UCSD-AML1 (cell line): Measurements from ENCODE around the gene MX2.
"Not testable (repeated sequence)": the region's sequence is repeated elsewhere in the genome, so short reads cannot be mapped to it uniquely, and the experiment has no call there.

Experiments used
- DNase-seq: peaks from one replicate; lab custom pipeline; 2025; ENCODE audit not compliant: unreplicated experiment; lab: John Stamatoyannopoulos, UW

The MX2 gene

DNA sequence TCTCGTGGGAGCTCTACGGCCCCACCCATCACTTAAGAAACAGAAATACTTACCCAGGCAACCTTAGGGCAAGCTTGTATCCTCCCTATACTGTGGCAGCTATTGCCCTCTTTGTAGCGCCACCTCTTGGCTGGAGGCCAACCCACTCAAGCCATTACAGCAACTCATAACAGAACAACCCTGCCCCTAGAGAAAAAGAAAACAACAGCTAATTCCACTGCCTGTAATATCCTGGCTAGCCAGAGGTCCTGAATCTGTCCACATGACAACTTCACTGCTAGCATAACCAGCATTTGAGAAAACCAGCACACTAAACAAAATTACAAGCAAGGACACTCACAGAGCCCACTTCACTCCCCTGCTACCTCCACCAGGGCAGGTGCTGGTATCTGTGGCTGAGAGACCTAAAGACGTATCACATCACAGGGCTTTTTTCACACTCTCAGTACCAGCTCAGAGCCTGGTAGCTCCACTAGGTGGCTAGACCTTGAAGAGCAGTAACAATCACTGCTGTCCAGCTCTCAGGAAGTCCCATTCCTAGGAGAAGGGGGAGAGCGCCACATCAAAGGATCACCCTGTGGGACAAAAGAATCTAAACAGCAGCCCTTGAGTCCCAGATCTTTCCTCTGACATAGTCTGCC is 49.7 kb downstream of the MX2 start:
- DNase-seq = no peak

DNA sequence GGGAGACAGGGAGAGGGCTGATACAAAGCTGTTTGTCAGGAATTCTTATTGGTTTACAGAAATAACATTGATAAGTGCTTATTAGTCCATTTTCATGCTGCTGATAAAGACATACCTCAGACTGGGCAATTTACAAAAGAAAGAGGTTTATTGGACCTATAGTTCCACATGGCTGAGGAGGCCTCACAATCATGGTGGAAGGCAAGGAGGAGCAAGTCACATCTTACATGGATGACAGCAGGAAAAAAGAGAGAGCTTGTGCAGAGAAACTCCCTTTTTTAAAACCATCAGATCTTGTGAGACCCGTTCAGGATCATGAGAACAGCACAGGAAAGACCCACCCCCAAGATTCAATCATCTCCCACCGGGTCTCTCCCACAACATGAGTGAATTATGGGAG is 55.7 kb downstream of the MX2 start:
- DNase-seq = not testable (repeated sequence)

GRCh38 chr21:41418393-41418792 is 56.6 kb downstream of the MX2 start:
- DNase-seq = no peak

- DNase-seq = no peak
These were observed 57.3 kb downstream of the MX2 start for GRCh38 chr21:41418956-41419680.

DNA sequence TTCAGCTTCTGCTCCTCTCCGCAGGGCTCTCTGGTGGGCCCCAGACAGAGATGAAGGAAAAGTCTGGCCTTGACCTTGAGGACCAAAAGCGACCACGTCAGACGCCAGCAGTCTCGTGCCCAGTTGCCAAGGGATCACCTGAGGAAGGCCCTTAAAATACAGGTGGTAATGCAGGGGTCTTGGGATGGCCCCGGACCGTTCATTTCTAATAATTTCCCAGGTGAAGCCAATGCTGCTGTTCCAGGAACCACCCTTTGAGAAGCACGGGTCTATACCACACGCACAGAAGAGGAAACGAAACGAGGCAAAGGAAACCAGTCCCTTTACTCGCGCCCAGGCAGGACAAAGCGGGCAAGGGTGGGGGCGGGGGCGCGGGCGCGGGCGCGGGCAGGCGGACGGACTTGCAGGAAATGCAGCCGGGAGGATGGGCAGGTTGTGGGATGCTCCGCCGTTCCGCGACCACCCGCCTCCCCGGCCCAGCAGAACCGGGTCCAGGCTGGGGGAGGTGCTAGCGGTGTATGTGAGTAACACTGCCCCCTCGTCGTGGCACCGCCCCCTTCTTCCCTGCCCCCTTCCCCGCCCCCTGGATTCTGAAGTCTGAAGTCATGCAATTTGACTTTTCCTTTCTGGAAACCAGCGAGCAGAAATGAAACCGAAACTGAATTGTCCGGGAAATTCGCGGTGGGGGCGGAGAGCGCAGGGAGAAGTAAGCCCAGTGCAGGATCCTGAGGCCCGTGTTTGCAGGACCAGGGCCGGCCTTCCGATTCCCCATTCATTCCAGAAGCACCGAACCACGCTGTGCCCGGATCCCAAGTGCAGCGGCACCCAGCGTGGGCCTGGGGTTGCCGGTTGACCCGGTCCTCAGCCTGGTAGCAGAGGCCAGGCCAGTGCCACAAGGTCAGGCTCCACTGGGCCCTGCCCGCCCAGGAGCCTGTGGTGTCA is 58.4 kb downstream of the MX2 start:
- DNase-seq = peak; percentile 94

GRCh38 chr21:41420998-41421397 is 59.2 kb downstream of the MX2 start:
- DNase-seq = not testable (repeated sequence)

DNA sequence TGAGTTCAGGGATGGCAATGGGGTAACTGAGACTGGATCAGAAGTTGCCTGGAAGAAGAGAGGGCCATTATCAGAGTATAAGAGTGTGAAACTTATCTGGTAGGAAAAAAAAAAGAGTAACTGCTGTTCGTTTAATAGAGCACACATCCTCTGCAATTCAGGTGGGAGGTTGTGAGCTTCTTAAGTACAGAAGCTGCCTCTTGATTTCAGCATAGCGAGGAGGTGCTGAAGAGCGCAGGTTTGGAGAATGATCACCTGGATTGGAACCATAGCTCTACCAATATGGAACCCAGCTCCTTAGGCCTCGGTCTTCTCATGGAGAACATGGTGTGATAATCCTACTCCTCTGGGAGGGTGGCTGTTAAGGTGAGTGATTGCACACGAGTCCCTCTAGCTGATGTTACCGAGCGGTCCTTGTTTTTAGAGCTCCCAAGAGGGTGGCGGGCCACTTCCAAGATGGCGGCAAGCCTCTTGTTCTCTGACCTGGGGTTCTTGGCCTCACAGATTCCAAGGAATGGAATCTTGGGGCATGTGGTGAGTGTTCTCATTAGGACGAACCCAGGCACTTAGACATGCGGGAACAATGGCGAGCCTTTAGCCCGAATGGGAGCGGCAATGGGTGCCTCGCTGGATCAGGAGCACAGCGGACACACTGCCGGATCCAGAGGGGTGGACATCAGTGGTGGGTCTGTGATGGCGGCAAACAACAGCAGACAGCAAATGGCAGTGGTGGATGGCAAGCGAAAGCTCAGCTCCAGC is 60.9 kb downstream of the MX2 start:
- no peak for DNase-seq

GRCh38 chr21:41423305-41423636 is 61.4 kb downstream of the MX2 start:
- DNase-seq = not testable (repeated sequence)

- DNase-seq = no peak
These were observed 63.7 kb downstream of the MX2 start for GRCh38 chr21:41425588-41425953.

DNA sequence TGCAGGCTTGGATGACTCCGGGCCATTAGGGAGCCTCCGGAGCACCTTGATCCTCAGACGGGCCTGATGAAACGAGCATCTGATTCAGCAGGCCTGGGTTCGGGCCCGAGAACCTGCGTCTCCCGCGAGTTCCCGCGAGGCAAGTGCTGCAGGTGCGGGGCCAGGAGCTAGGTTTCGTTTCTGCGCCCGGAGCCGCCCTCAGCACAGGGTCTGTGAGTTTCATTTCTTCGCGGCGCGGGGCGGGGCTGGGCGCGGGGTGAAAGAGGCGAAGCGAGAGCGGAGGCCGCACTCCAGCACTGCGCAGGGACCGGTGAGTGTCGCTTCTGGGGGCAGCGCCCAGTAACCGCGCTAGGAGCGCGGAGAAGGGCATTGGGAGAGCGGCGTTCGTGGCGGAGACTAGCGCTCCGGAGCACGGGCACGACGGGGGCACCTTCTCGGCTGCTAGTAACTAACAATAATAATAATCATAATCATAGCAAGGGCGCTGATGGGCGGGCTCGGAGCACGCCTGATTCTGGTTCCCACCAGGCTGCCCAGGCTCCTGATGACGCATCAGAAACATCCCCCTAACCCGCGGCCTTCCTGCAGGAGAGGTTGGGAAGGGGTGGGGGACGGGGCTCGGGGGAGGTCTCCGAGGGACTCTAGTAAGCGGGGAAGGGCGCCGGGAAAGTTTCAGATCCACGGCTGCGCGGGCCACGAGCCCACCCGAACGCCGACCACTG is 64.3 kb downstream of the MX2 start, which contains the start of gene MX1:
MX1 (plus strand) TSS at position 286 of the 722 bp plus-strand sequence. CDS start 5,832 bp downstream, outside the sequence.
- peak; percentile 88 for DNase-seq

- no peak for DNase-seq
These were observed 65.0 kb downstream of the MX2 start for GRCh38 chr21:41426676-41427404.

DNA sequence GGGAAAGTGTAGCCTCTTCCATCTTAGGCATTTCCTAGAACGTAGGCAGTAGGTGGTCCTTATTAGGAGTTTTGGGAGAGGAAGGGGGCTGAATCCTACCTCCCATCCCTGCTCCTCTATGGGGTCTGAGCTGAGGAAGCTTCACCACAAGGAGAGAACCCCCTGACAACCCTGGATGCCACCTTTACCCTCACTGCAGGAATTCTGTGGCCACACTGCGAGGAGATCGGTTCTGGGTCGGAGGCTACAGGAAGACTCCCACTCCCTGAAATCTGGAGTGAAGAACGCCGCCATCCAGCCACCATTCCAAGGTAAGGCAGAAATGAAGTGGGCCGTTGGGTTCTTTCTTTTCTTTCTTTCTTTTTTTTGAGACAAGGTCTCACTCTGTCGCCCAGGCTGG is 65.7 kb downstream of the MX2 start:
- DNase-seq = no peak

DNA sequence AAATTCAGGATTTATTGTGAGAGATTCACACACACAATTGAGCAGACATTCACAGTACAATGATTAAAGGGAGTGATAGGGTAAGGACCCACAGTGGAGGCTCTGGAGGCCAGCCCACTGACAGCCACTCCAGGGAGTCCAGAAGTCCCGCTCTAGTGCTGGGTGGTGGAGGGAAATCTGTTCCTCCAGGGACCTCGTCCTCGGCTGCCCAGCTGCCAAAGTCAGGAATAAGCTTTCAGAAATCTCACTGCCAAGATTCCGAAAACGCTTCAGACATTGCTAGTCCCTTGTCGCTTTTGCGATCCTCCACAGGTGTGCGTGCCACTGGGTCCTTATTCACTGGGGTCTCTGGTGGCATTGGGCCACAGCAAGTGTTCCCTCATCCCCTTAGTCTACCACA is 66.5 kb downstream of the MX2 start:
- DNase-seq = no peak

DNA sequence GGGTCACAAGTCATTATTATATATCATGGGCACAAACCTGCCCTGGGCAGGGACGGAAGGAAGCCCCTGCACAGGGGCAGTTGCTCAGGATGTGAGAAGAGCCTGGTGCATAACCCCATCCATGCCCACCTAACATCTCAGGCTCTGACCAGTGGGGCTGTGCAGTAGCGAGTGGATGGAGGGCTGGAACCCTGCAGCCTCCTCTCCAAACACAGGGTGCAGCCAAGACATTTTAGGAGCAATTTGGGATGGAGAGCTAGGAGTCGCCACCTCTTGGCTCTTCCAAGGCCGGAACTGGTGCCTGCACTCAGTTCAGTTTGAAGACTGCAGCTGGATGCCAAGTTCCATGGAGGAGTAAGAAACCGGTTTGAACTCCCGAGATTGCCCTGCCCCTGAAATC is 67.0 kb downstream of the MX2 start:
- no peak for DNase-seq

DNA sequence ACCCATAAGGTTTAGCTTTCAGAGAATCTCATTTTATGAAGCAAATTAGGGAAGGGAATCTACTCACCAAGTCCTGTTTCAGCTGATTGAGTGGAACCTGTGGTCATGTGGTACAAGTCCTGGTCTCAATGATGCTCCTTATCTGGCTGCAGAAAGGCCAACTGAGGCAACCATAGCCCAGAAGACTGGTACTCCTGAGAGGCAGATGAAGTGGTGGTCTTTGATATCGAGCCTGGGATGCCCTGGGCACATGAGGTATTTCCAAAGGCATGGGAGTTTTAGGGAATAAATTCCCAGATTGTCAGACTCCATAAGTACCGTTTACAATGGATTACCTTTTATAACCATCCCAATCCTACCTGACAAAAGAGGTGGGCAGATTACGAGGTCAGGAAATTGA is 67.5 kb downstream of the MX2 start:
- no peak for DNase-seq

DNA sequence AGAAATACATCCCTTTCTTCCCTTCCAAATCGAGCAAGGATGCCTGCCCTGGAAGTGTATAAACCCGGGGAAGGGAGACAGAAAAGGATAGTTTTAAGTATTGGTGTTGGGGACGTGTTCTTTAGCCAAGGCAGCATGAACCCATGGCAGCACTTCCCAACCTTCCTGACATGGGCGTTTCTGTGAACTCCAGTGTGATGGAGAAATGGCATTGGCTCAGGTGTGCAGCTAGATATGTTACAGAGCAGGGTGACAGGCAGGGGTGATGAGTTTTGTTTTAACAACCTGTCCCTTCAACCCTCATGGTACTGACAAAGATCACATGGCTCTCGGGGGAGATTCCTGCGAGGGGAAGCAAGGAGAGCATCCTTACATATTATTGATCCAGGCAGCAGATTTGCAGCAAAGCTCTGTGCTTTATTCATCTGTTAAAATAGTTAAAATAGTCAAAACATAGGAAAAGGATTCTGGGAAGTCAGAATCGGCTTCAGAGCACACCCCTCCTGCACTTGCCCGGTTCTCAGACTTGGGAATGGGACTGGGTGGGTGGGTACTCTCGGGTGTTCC is 68.2 kb downstream of the MX2 start:
- no peak for DNase-seq

DNA sequence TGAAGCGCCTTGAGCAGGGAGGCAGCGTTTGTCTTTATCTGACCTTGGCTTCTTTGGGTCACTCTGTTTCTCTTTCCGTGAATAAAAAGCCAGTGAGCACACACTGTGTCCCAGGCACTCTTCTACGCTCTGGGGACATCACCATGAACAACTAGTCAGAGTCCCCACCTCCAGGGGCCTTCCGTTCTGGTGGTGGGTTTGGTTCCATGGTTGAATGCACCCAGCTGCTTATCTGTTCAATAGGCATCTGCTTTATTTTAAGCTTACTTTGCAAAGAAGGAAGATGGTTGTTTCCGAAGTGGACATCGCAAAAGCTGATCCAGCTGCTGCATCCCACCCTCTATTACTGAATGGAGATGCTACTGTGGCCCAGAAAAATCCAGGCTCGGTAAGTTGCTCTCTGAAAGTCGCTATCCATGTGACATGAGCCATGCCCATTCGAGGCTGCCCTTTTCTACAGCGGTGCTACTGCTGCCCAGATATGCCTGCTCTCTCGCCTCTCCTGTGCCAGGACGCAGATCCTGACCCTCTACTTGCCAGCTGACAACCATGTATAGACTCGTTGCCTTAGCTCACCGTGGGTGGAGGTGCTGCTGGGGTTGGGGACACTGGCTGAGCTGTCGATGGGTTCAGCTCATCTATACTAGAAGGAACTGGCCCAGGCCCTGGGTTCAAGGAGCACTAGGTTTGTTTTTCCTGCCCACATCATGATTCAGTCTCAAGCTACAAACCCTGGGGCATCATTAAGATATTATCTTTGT is 70.1 kb downstream of the MX2 start:
- DNase-seq = no peak

DNA sequence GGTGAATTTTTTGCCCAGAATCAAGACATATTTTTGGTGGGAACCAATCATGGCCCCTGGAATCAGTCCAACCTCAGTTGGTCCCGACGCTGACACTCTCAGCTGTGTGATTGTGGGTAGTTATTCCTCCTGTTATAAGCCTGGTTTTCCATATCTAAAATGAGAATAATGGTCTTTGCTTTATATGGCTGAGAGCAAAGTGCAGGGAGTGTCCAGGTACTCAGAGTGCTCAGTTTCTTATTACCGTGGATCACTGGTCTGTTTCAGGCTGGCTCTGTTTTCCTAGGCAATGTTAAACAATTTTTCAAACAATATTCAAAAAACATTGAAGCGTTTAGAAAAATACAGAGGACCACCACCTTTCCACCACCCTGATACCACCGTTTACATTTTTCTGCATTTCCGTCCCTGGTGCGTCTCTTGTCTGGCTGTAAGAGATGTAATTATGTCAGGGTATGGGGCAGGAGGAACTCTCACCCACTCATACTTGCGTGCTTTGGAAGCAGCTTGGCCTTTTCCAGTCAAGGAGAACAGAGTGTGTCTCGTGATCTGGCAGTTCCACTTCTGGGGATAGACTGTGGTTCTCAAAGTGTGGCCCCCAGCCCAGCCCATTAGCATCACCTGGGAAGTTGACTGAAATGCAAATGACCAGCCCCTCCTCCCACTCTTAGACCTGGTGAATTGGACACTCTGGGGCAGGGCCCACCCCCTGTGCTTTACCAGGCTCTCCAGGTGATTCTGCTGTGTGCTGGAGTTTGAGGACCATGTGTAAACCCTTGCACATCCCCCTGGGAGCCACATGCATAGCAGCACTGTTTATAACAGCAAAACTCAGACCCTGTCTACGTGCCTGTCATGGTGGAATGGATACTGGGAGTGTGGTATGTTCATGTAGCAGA is 71.0 kb downstream of the MX2 start:
- no peak for DNase-seq
